ENCODE results near the gene METTL21C.

Gene METTL21C

GRCh38 chr13:102704238-102705058 is 9.6 kb upstream of the METTL21C start:
- peaks cover 13 to 52% of the 10 kb centered on the region in 2 donors for H3K27me3 Mint-ChIP-seq
- H3K4me3 Mint-ChIP-seq, result no peak overlapping the region
- ATAC-seq (replicated peaks) (no peak), DNase-seq (no peak)
- no peak overlapping the region for H3K27ac Mint-ChIP-seq
- peaks cover 0 to under 1% of the 10 kb centered on the region in 2 donors for H3K4me1 Mint-ChIP-seq
- H3K36me3 Mint-ChIP-seq, result peaks cover 0 to 4% of the 10 kb centered on the region in 2 donors
- H3K9me3 Mint-ChIP-seq, result peaks cover 7 to 8% of the 10 kb centered on the region in 2 donors

GRCh38 chr13:102703726-102704035 is 8.8 kb upstream of the METTL21C start:
- Mint-ChIP-seq H3K27ac (no peak overlapping the region), H3K36me3 (no peaks in the 10 kb centered on the region), H3K4me3 (no peak overlapping the region), H3K4me1 (peaks cover 0 to 7% of the 10 kb centered on the region in 2 donors), H3K27me3 (peaks cover 9 to 51% of the 10 kb centered on the region in 2 donors), H3K9me3 (peaks cover 2 to 5% of the 10 kb centered on the region in 2 donors)
- ATAC-seq (replicated peaks) (no peak), DNase-seq (no peak)

GRCh38 chr13:102702965-102703725 is 8.3 kb upstream of the METTL21C start:
- H3K9me3 Mint-ChIP-seq, result peaks cover 6 to 9% of the 10 kb centered on the region in 2 donors
- ATAC-seq (replicated peaks) (no peak), DNase-seq (no peak)
- peaks cover 0 to 12% of the 10 kb centered on the region in 2 donors for H3K4me1 Mint-ChIP-seq
- H3K4me3 Mint-ChIP-seq, result no peak overlapping the region
- H3K36me3 Mint-ChIP-seq, result no peaks in the 10 kb centered on the region
- peaks cover 13 to 57% of the 10 kb centered on the region in 2 donors for H3K27me3 Mint-ChIP-seq
- H3K27ac Mint-ChIP-seq, result no peak overlapping the region

GRCh38 chr13:102701331-102701730 is 6.5 kb upstream of the METTL21C start:
- no peak for DNase-seq
- Mint-ChIP-seq H3K36me3 (no peaks in the 10 kb centered on the region), H3K4me3 (no peak overlapping the region), H3K9me3 (peaks cover 6 to 9% of the 10 kb centered on the region in 2 donors), H3K4me1 (peaks cover 0 to 12% of the 10 kb centered on the region in 2 donors), H3K27me3 (peaks cover 25 to 51% of the 10 kb centered on the region in 2 donors), H3K27ac (no peak overlapping the region)
- no peak for ATAC-seq (replicated peaks)

- Mint-ChIP-seq H3K27ac (no peak overlapping the region), H3K27me3 (peaks cover 27 to 56% of the 10 kb centered on the region in 2 donors), H3K36me3 (no peaks in the 10 kb centered on the region), H3K4me1 (peaks cover 0 to 12% of the 10 kb centered on the region in 2 donors), H3K4me3 (no peak overlapping the region), H3K9me3 (peaks cover 6 to 9% of the 10 kb centered on the region in 2 donors)
- ATAC-seq (replicated peaks), result no peak
- DNase-seq, result no peak
Observed at GRCh38 chr13:102700088-102701031, 5.5 kb upstream of the METTL21C start.

GRCh38 chr13:102699504-102699903 is 4.7 kb upstream of the METTL21C start:
- Mint-ChIP-seq H3K4me1 (peaks cover 0 to 12% of the 10 kb centered on the region in 2 donors), H3K27ac (no peak overlapping the region), H3K36me3 (no peaks in the 10 kb centered on the region), H3K4me3 (no peak overlapping the region), H3K9me3 (peaks cover 6 to 9% of the 10 kb centered on the region in 2 donors), H3K27me3 (peaks cover 29 to 58% of the 10 kb centered on the region in 2 donors)
- DNase-seq (no peak), ATAC-seq (replicated peaks) (peak; percentile 29 to 41)

GRCh38 chr13:102698649-102698980 is 3.8 kb upstream of the METTL21C start:
- Mint-ChIP-seq H3K27ac (no peak overlapping the region), H3K36me3 (no peaks in the 10 kb centered on the region), H3K4me3 (no peak overlapping the region), H3K9me3 (peaks cover 6 to 9% of the 10 kb centered on the region in 2 donors), H3K4me1 (peaks cover 0 to 12% of the 10 kb centered on the region in 2 donors), H3K27me3 (peaks cover 33 to 52% of the 10 kb centered on the region in 2 donors)
- DNase-seq (no peak), ATAC-seq (replicated peaks) (no peak)

GRCh38 chr13:102697929-102698648 is 3.2 kb upstream of the METTL21C start:
- ATAC-seq (replicated peaks), result no peak
- peaks cover 33 to 47% of the 10 kb centered on the region in 2 donors for H3K27me3 Mint-ChIP-seq
- no peak overlapping the region for H3K4me3 Mint-ChIP-seq
- no peaks in the 10 kb centered on the region for H3K36me3 Mint-ChIP-seq
- peaks cover 0 to 12% of the 10 kb centered on the region in 2 donors for H3K4me1 Mint-ChIP-seq
- H3K9me3 Mint-ChIP-seq, result peaks cover 6 to 9% of the 10 kb centered on the region in 2 donors
- no peak for DNase-seq
- no peak overlapping the region for H3K27ac Mint-ChIP-seq

- Mint-ChIP-seq H3K27ac (no peak overlapping the region), H3K27me3 (peaks cover 38 to 45% of the 10 kb centered on the region in 2 donors), H3K4me3 (no peak overlapping the region), H3K4me1 (peaks cover 0 to 12% of the 10 kb centered on the region in 2 donors), H3K36me3 (no peaks in the 10 kb centered on the region), H3K9me3 (peaks cover 6 to 9% of the 10 kb centered on the region in 2 donors)
- ATAC-seq (replicated peaks) (no peak), DNase-seq (no peak)
Observed at GRCh38 chr13:102697264-102697663, 2.4 kb upstream of the METTL21C start.

- H3K27ac Mint-ChIP-seq, result no peak overlapping the region
- H3K36me3 Mint-ChIP-seq, result no peaks in the 10 kb centered on the region
- H3K4me1 Mint-ChIP-seq, result peaks cover 0 to 12% of the 10 kb centered on the region in 2 donors
- no peak overlapping the region for H3K4me3 Mint-ChIP-seq
- peaks cover 41 to 51% of the 10 kb centered on the region in 2 donors for H3K27me3 Mint-ChIP-seq
- H3K9me3 Mint-ChIP-seq, result peaks cover 6 to 9% of the 10 kb centered on the region in 2 donors
- DNase-seq (no peak), ATAC-seq (replicated peaks) (no peak)
Observed at GRCh38 chr13:102696465-102696864, 1.6 kb upstream of the METTL21C start.

GRCh38 chr13:102693776-102694175 is 1.1 kb downstream of the METTL21C start:
- ATAC-seq (replicated peaks), result no peak
- peaks cover 45 to 47% of the 10 kb centered on the region in 2 donors for H3K27me3 Mint-ChIP-seq
- H3K36me3 Mint-ChIP-seq, result no peaks in the 10 kb centered on the region

GRCh38 chr13:102693250-102693649 is 1.6 kb downstream of the METTL21C start:
- H3K9me3 Mint-ChIP-seq, result peaks cover under 1% of the 10 kb centered on the region in 2 donors
- H3K27ac Mint-ChIP-seq, result no peak overlapping the region
- DNase-seq (no peak), ATAC-seq (replicated peaks) (no peak)
- peaks cover 0 to under 1% of the 10 kb centered on the region in 2 donors for H3K4me1 Mint-ChIP-seq
- peaks cover 41 to 42% of the 10 kb centered on the region in 2 donors for H3K27me3 Mint-ChIP-seq
- no peaks in the 10 kb centered on the region for H3K36me3 Mint-ChIP-seq
- no peak overlapping the region for H3K4me3 Mint-ChIP-seq

More at GRCh38 chr13:102693776-102694175, 1.1 kb downstream of the METTL21C start:
- H3K4me3 Mint-ChIP-seq, result no peak overlapping the region
- H3K27ac Mint-ChIP-seq, result no peak overlapping the region
- peaks cover 0 to 5% of the 10 kb centered on the region in 2 donors for H3K4me1 Mint-ChIP-seq
- DNase-seq, result no peak
- H3K9me3 Mint-ChIP-seq, result peaks cover 5 to 6% of the 10 kb centered on the region in 2 donors

- Mint-ChIP-seq H3K27ac (no peak overlapping the region), H3K4me1 (no peaks in the 10 kb centered on the region), H3K9me3 (no peaks in the 10 kb centered on the region), H3K27me3 (peaks cover 38 to 39% of the 10 kb centered on the region in 2 donors), H3K4me3 (no peak overlapping the region), H3K36me3 (no peaks in the 10 kb centered on the region)
- no peak for ATAC-seq (replicated peaks)
- no peak for DNase-seq
Observed at GRCh38 chr13:102692491-102692826, 2.4 kb downstream of the METTL21C start.

All from stimulated activated naive B cell treated with anti-CD40 and anti-IgM and Interleukin-4, amounts not matched to agents 10 μg/mL and 1 μg/mL and 100 μg/mL, for 72 hours (primary cell).